PFSK-1 (cell line): ENCODE measurements around the gene KPTN.
A peak's percentile ranks its signal among the peaks of the same experiment; 100 is the strongest.

ENCODE experiments used
- FOXP2 ChIP-seq: optimal IDR thresholded peaks from 2 replicates; pipeline ENCODE3; 2011; ENCODE audit warnings: borderline replicate concordance, control low read depth, inconsistent platforms; ENCODE audit not compliant: insufficient read depth; ENCODE audit errors: extremely low read length, extremely low read depth
- POLR2AphosphoS5 ChIP-seq: IDR thresholded peaks from 2 replicates; pipeline ENCODE4 v1.6.1; 2012; ENCODE audit warnings: low read depth, mild to moderate bottlenecking, control low read depth, low read length, moderate library complexity
- REST ChIP-seq, 2 experiments: IDR thresholded peaks; 2 replicates each; pipeline versions ENCODE4 v1.6.1 to v1.8.0; 2011 to 2012; ENCODE audit warnings: low read depth in 2 of 2, low read length in 2 of 2, control low read depth in 1 of 2, inconsistent platforms in 1 of 2, mild to moderate bottlenecking in 1 of 2, moderate library complexity in 1 of 2; ENCODE audit not compliant: insufficient read depth in 1 of 2
- SIN3A ChIP-seq: IDR thresholded peaks from 2 replicates; pipeline ENCODE4 v1.6.1; 2012; ENCODE audit warnings: mild to moderate bottlenecking, low read length, moderate library complexity, borderline replicate concordance; ENCODE audit not compliant: insufficient read depth
- TAF1 ChIP-seq: IDR thresholded peaks from 2 replicates; pipeline ENCODE4 v1.6.1; 2012; ENCODE audit warnings: low read length, control low read depth, borderline replicate concordance; ENCODE audit not compliant: insufficient read depth

The KPTN gene

GRCh38 chr19:47436712-47437401, 47.2 kb downstream of the KPTN start:
- TF ChIP-seq SIN3A (no peak), REST (IDR thresholded peaks at IDR 0.05; ENCODE audit: insufficient read depth in 1 of 2, low read depth in 2 of 2, low read length in 2 of 2) (peak; percentile 66 to 76), TAF1 (no peak)

- TF ChIP-seq TAF1: no peak
- no peak for TF ChIP-seq SIN3A
- no peak for TF ChIP-seq REST (IDR thresholded peaks at IDR 0.05; ENCODE audit: insufficient read depth in 1 of 2, low read depth in 2 of 2, low read length in 2 of 2)
- TF ChIP-seq POLR2AphosphoS5: no peak
- no peak for TF ChIP-seq FOXP2
These were observed 48.1 kb downstream of the KPTN start for GRCh38 chr19:47435883-47436417.

GRCh38 chr19:47435196-47435595, 48.8 kb downstream of the KPTN start:
- TF ChIP-seq POLR2AphosphoS5 (no peak), FOXP2 (no peak), REST (IDR thresholded peaks at IDR 0.05; ENCODE audit: insufficient read depth in 1 of 2, low read depth in 2 of 2, low read length in 2 of 2) (no peak), SIN3A (no peak), TAF1 (no peak)

GRCh38 chr19:47434088-47434487, 49.9 kb downstream of the KPTN start:
- TF ChIP-seq REST (IDR thresholded peaks at IDR 0.05; ENCODE audit: insufficient read depth in 1 of 2, low read depth in 2 of 2, low read length in 2 of 2): no peak
- no peak for TF ChIP-seq FOXP2
- TF ChIP-seq TAF1: no peak
- TF ChIP-seq POLR2AphosphoS5: no peak
